Measurements from ENCODE around the gene ESRRA. TPM values are rescaled to one million over a fixed set of nuclear protein-coding genes. Genes with fewer than 3 reads are reported as not detected.

The ESRRA gene
- total and polyA plus RNA-seq, 2 of the 13 experiments (the other 11 are each of a cell fraction or from before 2014, with no cell fraction given): 18.1 to 36.3 TPM

DNA sequence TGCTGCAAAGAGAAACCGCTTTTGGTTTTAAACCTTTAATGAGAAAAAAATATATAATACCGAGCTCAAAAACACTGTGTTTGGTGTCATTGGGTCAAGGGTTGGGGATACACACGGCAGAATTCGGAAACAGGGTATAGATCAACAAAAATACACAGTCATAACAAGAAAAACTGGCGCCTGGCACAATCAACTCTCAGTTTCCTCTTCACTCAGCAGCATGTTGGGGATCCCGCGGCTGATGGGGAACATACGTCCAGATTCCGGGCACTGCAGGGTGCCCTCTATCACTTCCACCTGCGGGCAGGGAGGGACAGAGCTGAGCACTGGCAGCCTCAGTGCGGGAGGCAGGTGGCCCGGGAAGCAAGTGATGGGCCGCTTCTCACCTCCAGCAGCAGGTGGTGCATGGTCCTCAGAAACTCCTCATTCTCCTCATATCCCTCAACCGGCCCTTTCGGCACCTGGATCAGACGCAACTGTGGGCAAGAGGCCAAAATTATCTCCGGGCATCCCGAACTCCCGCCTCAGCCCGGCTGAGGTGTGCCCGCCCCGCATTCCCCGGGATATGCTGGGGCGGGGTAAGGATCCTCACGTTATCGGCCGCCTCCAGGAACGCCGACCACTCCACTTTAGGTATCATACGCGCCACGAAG is 11.5 kb downstream of the ESRRA start (continued):
- TF ChIP-seq, protein P1, sequence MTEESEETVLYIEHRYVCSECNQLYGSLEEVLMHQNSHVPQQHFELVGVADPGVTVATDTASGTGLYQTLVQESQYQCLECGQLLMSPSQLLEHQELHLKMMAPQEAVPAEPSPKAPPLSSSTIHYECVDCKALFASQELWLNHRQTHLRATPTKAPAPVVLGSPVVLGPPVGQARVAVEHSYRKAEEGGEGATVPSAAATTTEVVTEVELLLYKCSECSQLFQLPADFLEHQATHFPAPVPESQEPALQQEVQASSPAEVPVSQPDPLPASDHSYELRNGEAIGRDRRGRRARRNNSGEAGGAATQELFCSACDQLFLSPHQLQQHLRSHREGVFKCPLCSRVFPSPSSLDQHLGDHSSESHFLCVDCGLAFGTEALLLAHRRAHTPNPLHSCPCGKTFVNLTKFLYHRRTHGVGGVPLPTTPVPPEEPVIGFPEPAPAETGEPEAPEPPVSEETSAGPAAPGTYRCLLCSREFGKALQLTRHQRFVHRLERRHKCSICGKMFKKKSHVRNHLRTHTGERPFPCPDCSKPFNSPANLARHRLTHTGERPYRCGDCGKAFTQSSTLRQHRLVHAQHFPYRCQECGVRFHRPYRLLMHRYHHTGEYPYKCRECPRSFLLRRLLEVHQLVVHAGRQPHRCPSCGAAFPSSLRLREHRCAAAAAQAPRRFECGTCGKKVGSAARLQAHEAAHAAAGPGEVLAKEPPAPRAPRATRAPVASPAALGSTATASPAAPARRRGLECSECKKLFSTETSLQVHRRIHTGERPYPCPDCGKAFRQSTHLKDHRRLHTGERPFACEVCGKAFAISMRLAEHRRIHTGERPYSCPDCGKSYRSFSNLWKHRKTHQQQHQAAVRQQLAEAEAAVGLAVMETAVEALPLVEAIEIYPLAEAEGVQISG (CRISPR knock-in tag; IDR thresholded peaks at IDR 0.05): no peak
- TF ChIP-seq ZNF263 (CRISPR knock-in tag; IDR thresholded peaks at IDR 0.05) (peak; percentile 11; the same call in 1 of the 2 replicates), ZNF3 (CRISPR knock-in tag; IDR thresholded peaks at IDR 0.05) (0 out of 2 replicates have a peak, but pooled peaks have one; percentile 18), ATF7-NPFF (CRISPR knock-in tag; IDR thresholded peaks at IDR 0.05; ENCODE audit: low read depth) (peak; percentile 50; the same call in 1 of the 2 replicates), TMF1 (CRISPR knock-in tag; IDR thresholded peaks at IDR 0.05; ENCODE audit: low read depth) (0 out of 2 replicates have a peak, but pooled peaks have one; percentile 5), AGO2 (optimal IDR thresholded peaks at IDR 0.05; ENCODE audit: low read depth, low read length) (peak; percentile 96), KLF16 (CRISPR knock-in tag; IDR thresholded peaks at IDR 0.05) (no peak), PRMT3 (CRISPR knock-in tag; IDR thresholded peaks at IDR 0.05; ENCODE audit: borderline replicate concordance, low read depth) (0 out of 2 replicates have a peak, but pooled peaks have one; percentile 64), HOXA5 (CRISPR knock-in tag; IDR thresholded peaks at IDR 0.05) (0 out of 2 replicates have a peak, but pooled peaks have one; percentile 11), RAD21 (CRISPR knock-in tag; IDR thresholded peaks at IDR 0.05) (peak; percentile 49; the same call in 1 of the 2 replicates), ZNF674 (CRISPR knock-in tag; IDR thresholded peaks at IDR 0.05; ENCODE audit: low read depth) (0 out of 2 replicates have a peak, but pooled peaks have one; percentile 9), FOSL2 (CRISPR knock-in tag; IDR thresholded peaks at IDR 0.05) (0 out of 2 replicates have a peak, but pooled peaks have one; percentile 2), AKAP8 (CRISPR knock-in tag; IDR thresholded peaks at IDR 0.05) (peak; percentile 85)
- TF ChIP-seq, protein P2, sequence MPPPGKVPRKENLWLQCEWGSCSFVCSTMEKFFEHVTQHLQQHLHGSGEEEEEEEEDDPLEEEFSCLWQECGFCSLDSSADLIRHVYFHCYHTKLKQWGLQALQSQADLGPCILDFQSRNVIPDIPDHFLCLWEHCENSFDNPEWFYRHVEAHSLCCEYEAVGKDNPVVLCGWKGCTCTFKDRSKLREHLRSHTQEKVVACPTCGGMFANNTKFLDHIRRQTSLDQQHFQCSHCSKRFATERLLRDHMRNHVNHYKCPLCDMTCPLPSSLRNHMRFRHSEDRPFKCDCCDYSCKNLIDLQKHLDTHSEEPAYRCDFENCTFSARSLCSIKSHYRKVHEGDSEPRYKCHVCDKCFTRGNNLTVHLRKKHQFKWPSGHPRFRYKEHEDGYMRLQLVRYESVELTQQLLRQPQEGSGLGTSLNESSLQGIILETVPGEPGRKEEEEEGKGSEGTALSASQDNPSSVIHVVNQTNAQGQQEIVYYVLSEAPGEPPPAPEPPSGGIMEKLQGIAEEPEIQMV (CRISPR knock-in tag; IDR thresholded peaks at IDR 0.05; ENCODE audit: low read depth): no peak
- TF ChIP-seq, protein P3, sequence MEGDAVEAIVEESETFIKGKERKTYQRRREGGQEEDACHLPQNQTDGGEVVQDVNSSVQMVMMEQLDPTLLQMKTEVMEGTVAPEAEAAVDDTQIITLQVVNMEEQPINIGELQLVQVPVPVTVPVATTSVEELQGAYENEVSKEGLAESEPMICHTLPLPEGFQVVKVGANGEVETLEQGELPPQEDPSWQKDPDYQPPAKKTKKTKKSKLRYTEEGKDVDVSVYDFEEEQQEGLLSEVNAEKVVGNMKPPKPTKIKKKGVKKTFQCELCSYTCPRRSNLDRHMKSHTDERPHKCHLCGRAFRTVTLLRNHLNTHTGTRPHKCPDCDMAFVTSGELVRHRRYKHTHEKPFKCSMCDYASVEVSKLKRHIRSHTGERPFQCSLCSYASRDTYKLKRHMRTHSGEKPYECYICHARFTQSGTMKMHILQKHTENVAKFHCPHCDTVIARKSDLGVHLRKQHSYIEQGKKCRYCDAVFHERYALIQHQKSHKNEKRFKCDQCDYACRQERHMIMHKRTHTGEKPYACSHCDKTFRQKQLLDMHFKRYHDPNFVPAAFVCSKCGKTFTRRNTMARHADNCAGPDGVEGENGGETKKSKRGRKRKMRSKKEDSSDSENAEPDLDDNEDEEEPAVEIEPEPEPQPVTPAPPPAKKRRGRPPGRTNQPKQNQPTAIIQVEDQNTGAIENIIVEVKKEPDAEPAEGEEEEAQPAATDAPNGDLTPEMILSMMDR (CRISPR knock-in tag; IDR thresholded peaks at IDR 0.05): peak; percentile 19; the same call in 1 of the 2 replicates
- TF ChIP-seq, protein P4, sequence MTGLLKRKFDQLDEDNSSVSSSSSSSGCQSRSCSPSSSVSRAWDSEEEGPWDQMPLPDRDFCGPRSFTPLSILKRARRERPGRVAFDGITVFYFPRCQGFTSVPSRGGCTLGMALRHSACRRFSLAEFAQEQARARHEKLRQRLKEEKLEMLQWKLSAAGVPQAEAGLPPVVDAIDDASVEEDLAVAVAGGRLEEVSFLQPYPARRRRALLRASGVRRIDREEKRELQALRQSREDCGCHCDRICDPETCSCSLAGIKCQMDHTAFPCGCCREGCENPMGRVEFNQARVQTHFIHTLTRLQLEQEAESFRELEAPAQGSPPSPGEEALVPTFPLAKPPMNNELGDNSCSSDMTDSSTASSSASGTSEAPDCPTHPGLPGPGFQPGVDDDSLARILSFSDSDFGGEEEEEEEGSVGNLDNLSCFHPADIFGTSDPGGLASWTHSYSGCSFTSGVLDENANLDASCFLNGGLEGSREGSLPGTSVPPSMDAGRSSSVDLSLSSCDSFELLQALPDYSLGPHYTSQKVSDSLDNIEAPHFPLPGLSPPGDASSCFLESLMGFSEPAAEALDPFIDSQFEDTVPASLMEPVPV (CRISPR knock-in tag; IDR thresholded peaks at IDR 0.05): 0 out of 2 replicates have a peak, but pooled peaks have one; percentile 2
- TF ChIP-seq, protein P5, sequence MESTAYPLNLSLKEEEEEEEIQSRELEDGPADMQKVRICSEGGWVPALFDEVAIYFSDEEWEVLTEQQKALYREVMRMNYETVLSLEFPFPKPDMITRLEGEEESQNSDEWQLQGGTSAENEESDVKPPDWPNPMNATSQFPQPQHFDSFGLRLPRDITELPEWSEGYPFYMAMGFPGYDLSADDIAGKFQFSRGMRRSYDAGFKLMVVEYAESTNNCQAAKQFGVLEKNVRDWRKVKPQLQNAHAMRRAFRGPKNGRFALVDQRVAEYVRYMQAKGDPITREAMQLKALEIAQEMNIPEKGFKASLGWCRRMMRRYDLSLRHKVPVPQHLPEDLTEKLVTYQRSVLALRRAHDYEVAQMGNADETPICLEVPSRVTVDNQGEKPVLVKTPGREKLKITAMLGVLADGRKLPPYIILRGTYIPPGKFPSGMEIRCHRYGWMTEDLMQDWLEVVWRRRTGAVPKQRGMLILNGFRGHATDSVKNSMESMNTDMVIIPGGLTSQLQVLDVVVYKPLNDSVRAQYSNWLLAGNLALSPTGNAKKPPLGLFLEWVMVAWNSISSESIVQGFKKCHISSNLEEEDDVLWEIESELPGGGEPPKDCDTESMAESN (CRISPR knock-in tag; conservative IDR thresholded peaks at IDR 0.05): 0 out of 2 replicates have a peak, but pooled peaks have one; percentile 10
